ENCODE results near the gene HOXA11.

The HOXA11 gene

GRCh38 chr7:27179503-27180430 is 5.3 kb downstream of the HOXA11 start:
- peak; percentile 50 for DNase-seq

GRCh38 chr7:27179030-27179429 is 6.0 kb downstream of the HOXA11 start:
- no peak for DNase-seq

- no peak for DNase-seq
Observed at GRCh38 chr7:27178366-27178765, 6.7 kb downstream of the HOXA11 start.

- DNase-seq, result no peak
Observed at GRCh38 chr7:27177795-27178320, 7.2 kb downstream of the HOXA11 start.

GRCh38 chr7:27176962-27177794 is 7.9 kb downstream of the HOXA11 start:
- peak; percentile 10 for DNase-seq

GRCh38 chr7:27176524-27176845 is 8.5 kb downstream of the HOXA11 start:
- DNase-seq, result no peak

- peak; percentile 7 for DNase-seq
Observed at GRCh38 chr7:27175626-27176523, 9.2 kb downstream of the HOXA11 start.

GRCh38 chr7:27174874-27175625 is 10.0 kb downstream of the HOXA11 start:
- peak; percentile 9 for DNase-seq

- peak; percentile 12 for DNase-seq
Observed at GRCh38 chr7:27173956-27174873, 10.8 kb downstream of the HOXA11 start, which contains the start of gene HOXA10. Gene HOXA10, minus strand, starts transcription at chr7:27174320. Its CDS starts 14 bp downstream, at chr7:27174306.

- DNase-seq, result peak; percentile 33
Observed at GRCh38 chr7:27173511-27173955, 11.5 kb downstream of the HOXA11 start.

GRCh38 chr7:27172823-27173510 is 12.1 kb downstream of the HOXA11 start:
- DNase-seq, result peak; percentile 10

- DNase-seq, result peak; percentile 8
Observed at GRCh38 chr7:27172315-27172774, 12.7 kb downstream of the HOXA11 start.

GRCh38 chr7:27171637-27172314 is 13.3 kb downstream of the HOXA11 start:
- DNase-seq, result peak; percentile 16

GRCh38 chr7:27171325-27171636 is 13.8 kb downstream of the HOXA11 start:
- peak; percentile 6 for DNase-seq

- no peak for DNase-seq
Observed at GRCh38 chr7:27170426-27171324, 14.4 kb downstream of the HOXA11 start.

GRCh38 chr7:27169658-27170425 is 15.2 kb downstream of the HOXA11 start:
- peak; percentile 16 for DNase-seq

GRCh38 chr7:27168265-27168947 is 16.6 kb downstream of the HOXA11 start:
- peak; percentile 29 for DNase-seq
